Mucosa of gallbladder (tissue), 1 donor: ENCODE results near the gene NUP62. TPM values are rescaled to one million over a fixed set of nuclear protein-coding genes. Genes with fewer than 3 reads are reported as not detected.
"Not testable (repeated sequence)": the region's sequence is repeated elsewhere in the genome, so short reads cannot be mapped to it uniquely, and the experiment has no call there.

Experiments used
- DNase-seq: peaks from one replicate; pipeline ENCODE4 v3.0.0-alpha.2; 2020; ENCODE audit warnings: low spot score
- total RNA-seq: library from RNA; stranded (reverse); gene quantifications from one replicate; pipeline ENCODE4 v1.2.1, GENCODE V29; 2021
- donor health status: DM: no; HTN: no; CAD: no.

NUP62 gene, protein sequence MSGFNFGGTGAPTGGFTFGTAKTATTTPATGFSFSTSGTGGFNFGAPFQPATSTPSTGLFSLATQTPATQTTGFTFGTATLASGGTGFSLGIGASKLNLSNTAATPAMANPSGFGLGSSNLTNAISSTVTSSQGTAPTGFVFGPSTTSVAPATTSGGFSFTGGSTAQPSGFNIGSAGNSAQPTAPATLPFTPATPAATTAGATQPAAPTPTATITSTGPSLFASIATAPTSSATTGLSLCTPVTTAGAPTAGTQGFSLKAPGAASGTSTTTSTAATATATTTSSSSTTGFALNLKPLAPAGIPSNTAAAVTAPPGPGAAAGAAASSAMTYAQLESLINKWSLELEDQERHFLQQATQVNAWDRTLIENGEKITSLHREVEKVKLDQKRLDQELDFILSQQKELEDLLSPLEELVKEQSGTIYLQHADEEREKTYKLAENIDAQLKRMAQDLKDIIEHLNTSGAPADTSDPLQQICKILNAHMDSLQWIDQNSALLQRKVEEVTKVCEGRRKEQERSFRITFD
- 45.9 TPM for total RNA-seq

DNA sequence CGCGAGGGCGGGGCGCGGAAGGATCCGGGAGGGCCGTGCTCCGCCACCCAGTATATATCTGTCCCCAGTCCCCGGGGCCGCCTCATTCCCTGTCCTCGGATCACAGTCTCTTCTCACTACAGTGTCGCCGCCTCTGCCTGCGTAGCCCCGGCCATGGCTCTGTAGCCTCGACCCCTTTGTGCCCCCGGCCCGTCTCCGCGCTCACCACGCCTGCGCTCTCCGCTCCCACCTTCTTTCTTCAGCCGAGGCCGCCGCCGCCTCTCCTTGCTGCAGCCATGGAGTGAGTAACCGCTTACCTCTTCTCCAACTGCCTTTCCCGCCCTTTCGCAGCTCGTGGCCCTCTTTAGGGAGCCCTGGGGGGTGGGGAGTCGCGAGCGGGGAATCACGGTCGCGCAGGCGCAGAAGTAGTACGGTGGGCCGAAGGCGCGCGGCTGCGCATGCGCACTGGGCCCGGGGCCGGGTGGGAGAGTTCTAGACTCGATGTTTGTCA, at the start of gene NUP62, which contains the start of gene ATF5:
NUP62 (minus strand) TSS at position 384 of the 490 bp plus-strand sequence. CDS start 19,697 bp downstream, outside the sequence.
ATF5 (plus strand) TSS at position 85 of the 490 bp plus-strand sequence. CDS start 1,646 bp downstream, outside the sequence.
- peak; percentile 90 for DNase-seq

DNA sequence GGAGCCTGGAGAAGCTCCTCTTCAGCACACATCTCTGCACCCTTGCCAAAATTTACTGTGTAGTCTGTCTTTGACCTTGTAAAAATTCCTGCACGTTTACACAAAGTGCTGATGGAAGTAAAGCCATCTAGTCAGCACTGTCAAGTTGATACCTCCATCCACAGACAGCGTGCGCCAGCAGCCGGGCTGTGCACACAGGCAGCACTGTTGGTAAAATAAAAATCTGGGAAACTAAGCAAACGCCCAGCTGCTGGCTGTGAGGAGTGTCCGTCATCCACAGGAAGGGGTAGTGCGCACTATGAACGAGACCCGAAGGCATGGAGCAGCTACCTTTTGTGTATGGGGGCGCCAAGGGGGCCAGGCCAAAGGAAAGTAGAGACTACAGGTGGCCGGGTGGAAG, 49.0 kb upstream of the NUP62 start:
- no peak for DNase-seq

DNA sequence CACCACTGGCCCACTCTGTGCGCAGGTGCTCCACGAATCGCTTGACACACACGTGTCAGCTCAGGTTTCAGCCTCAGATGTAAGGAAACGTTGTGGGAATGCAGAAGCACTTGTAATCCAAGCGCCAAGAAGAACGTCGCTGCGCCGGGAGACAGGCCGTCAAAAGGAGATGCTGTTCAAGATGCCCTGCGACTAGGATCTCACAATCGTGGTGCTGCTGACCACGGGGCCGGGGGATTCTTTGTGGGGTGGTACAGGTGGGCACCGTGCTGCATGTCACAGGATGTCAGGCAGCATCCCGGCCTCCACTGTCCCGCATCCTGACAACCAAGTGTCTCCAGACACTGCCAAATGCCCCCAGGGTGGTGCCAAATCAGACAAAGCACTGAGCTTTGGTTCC, 48.6 kb upstream of the NUP62 start:
- no peak for DNase-seq

DNA sequence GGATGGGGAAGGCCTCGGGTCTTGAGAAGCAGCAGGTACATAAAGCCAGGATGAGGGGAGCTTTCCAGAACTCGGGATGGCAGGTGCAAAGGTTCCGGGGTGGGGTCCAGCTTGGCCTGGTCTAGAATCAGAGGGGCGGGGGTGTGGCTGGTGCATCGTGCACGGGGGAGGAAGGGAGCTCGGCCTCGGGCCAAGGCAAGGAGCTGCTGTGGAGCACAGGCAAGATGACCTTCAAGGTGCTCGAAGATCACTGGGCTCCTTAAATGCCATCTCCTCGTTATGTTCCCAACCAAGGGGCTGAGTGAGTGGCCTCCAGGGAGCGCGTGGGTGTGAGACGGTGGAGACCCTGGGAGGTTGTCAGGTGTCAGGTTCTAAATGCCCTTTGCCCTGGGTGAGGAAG, 47.8 kb upstream of the NUP62 start:
- DNase-seq, result no peak

DNA sequence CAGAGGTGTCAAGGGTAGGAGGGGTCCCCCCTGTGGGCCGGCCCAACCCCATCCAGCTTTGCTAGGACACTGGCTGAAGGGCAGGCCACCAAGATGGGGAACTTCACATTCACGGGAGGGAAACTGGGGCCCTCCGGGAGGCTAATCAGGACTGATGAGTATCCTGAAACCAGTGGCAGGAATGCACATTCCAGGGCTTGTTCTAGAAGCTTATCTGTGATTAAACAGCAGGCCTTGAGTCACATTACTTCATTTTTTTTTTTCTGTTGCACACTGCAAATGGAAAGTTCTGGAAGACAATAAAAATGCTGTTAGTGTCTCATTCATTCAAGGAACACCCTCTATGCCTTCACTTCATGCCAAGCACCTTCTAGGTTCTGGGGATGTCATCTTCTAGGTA, 47.2 kb upstream of the NUP62 start:
- no peak for DNase-seq

DNA sequence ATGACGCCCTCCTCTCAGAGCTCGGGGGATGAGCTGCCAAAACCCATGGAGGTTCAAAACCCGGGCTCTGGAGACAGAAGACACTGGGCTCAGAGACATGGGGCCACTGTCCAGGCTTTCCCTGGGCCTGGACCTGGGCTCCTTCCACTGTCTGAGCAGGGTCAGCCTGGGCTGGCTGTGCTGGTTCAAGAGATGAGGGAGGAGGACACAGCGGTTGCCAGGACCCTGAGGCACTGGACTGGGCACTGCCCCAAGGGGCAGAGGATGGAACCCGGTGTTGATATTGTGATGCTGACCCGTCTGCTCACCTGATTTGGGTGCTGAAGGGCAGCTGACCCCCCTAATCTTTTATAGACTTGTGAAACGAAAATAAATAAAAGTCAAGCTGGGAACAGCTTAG, 45.7 kb upstream of the NUP62 start:
- no peak for DNase-seq

DNA sequence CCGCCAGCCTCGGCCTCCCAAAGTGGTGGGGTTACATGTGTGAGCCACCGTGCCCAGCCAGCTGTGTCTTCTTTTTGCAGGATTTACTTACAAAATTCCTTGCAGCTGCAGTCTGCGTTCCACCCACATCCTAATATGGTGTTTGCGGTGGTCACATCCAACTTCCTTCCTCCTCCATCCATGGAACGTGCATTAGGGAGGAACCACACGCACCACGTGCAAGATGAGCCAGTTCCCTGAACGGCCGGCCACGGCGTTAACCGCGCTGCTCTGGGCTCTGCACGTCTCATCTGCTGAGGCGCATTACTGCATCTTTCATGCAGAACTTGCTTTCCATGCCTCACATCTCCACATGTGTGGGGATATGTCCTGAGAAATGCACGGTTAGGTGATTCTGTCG, 44.7 kb upstream of the NUP62 start:
- DNase-seq, result no peak

DNA sequence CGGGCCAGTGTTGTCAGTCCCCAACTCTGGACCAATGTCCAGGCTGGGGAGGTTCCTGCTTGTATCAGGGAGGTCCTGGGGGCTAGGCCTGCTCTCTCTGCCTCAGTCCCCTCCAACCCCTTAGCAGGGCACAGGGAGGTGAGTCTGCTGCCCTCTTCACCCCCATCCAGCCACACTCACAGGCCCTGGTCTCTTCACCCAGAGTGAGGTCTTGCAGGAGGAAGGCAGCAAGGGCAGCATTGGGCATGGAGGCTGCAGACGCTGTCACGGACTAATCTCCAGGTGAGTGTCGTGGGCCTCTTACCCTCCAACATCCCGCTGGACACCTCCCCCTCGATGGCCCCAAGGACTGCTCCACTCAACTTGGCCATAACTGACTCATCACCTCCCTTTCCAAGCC, 43.5 kb upstream of the NUP62 start:
- no peak for DNase-seq

DNA sequence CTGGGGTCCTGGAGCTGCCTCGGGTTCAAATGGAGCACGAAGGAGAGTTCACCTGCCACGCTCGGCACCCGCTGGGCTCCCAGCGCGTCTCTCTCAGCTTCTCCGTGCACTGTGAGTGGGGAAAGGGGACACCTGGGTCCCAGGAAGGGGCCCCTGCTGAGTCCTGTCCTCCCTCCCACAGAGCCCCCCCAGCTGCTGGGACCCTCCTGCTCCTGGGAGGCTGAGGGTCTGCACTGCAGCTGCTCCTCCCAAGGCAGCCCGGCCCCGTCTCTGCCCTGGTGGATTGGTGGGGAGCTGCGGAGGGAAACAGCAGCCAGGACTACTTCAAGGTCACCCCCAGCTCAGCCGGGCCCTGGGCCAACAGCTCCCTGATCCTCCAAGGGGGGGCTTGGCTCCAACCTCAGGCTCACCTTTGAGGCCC, 42.7 kb upstream of the NUP62 start:
- DNase-seq, result no peak

DNA sequence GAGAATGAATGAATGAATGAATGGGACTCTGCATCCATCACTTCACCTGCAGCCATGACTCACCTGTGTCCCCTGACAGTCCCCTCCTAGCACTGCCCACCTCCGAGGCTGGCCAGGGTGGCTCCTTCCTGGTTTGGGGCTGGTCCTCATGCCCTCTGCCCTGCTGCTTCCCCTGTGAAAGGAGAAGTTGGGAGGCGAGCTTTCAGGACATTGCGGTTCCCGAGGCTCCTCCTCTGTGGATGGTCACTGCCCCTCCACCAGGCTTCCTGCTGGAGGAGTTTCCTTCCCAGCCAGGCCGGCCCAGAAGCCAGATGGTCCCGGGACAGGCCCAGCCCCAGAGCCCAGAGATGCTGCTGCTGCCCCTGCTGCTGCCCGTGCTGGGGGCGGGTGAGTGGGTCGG, 40.1 kb upstream of the NUP62 start:
- DNase-seq, result not testable (repeated sequence)

DNA sequence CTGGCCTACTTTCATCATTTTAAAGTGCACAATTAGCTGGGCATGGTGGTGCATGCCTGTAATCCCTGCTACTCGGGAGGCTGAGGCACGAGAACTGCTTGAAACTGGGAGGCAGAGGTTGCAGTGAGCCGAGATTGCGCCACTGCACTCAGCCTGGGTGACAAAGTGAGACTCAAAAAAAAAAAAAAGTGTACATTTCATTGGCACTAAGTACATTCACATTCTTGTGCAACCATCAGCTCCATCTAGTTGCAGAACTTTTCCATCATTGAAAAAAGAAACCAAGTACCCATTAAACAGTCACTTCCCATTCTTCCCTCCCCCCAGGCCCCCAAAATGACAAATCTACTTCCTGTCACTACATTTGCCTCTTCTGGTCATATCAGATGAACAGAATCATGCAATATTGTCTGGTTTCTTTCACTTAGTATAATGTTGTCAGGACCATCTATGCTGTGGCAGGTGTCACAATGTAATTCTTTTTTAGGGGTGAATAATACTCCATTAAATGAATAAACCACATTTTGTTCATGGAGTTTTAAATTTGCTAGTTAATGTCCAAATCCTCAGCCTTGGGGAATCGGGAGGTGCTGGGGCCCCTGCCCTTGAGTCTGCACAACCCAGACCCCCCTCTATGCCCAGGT, 39.1 kb upstream of the NUP62 start:
- no peak for DNase-seq

DNA sequence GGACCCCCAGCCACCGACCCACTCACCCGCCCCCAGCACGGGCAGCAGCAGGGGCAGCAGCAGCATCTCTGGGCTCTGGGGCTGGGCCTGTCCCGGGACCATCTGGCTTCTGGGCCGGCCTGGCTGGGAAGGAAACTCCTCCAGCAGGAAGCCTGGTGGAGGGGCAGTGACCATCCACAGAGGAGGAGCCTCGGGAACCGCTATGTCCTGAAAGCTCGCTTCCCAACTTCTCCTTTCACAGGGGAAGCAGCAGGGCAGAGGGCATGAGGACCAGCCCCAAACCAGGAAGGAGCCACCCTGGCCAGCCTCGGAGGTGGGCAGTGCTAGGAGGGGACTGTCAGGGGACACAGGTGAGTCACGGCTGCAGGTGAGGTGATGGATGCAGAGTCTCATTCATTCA, 31.7 kb upstream of the NUP62 start, which contains the start of gene SIGLEC11:
SIGLEC11 (minus strand) TSS at position 193 of the 400 bp plus-strand sequence; CDS start at position 102, 91 bp downstream.
- not testable (repeated sequence) for DNase-seq

DNA sequence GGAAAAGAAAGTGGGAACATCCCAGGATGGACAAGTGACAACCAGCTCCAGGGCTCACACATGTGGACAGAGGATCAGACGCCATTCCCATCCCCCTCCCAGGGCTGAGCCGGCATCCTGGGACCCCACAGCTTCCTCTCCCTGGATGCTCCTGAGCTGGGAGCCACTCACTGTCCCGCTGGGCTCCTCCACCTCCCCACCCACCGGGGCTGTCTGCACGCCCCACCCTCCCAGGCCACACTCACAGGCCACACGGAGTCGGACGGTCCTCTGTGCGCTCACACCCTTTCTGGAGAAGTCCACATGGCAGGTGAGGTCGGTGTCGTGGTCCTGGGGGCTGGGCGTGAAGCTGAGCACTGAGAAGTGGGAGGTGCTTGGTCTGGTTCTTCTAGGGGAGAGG, 30.6 kb upstream of the NUP62 start:
- DNase-seq, result not testable (repeated sequence)

DNA sequence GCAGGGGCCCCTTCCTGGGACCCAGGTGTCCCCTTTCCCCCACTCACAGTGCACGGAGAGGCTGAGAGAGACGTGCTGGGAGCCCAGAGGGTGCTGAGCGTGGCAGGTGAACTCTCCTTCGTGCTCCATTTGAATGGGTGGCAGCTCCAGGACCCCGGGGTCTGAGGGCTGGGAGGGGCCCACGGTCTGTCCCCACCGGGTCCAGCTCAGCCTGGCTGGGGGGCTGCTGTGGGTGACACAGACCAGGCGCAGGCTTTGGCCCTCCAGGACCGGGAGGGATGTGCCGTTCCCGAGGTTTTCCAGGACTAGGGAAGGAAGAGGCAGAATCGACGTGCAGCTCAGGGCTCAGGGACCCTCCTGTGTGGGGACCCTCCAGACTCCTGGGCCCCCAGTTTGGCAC, 29.3 kb upstream of the NUP62 start:
- not testable (repeated sequence) for DNase-seq

DNA sequence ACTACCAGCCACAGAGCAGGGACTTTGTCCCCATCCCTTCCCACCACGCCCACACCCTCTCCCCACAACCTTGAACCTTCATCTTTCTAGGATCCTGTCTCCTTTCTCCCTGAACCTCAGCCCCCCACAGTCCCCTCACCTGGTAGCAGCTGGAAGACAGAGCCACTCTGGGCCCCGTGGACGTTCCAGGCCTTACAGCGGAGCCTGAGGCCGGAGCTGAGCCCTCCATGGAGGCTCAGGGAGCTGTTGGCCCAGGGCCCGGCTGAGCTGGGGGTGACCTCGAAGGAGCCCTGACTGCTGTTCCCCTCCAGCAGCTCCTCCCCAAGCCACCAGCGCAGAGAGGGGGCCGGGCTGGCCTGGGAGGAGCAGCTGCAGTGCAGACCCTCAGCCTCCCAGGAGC, 28.8 kb upstream of the NUP62 start:
- not testable (repeated sequence) for DNase-seq

DNA sequence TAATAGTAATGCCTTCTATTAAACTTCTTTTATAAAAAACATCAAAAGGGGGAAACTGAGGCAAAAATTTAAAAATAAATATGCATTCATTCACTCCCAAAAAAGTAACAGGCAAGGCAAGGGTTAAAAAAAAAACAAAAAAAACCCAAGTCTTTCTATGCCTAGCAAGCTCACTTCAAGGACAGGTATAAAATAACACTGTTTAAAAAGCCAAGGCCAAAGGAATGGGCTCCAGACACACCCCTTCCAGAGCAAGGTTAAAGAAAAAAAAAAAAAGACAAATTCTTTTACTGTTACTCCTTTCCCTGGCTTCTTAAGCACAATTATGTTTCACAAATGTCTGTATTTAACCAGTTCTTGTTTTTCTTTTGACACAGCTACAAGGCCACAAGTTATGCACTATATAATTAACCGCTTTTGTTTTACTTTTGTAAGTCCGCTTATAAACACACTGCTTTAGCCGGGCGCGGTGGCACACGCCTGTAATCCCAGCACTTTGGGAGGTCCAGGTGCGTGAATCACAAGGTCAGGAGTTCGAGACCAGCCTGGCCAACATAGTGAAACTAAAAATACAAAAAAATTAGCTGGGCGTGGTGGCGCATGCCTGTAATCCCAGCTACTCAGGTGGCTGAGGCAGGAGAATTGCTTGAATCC, 28.1 kb upstream of the NUP62 start:
- no peak for DNase-seq

DNA sequence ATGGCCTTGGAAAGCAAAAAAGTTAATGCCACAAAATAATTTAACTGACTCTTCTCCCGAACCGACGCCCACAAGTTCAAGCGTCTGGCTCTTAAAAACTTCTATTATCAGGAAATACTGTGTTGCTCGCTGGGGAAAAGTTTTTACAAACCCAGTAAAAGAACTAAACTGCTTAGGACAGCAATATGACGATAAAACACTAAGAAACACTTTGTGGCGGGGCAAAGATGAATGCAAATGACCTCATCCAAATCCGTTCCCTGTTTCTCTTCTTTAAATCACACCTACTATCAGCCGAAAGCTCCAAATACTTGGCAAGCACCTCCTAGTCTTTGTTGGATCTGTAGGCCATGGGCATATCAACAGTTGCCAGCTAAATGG, 26.8 kb upstream of the NUP62 start:
- no peak for DNase-seq

DNA sequence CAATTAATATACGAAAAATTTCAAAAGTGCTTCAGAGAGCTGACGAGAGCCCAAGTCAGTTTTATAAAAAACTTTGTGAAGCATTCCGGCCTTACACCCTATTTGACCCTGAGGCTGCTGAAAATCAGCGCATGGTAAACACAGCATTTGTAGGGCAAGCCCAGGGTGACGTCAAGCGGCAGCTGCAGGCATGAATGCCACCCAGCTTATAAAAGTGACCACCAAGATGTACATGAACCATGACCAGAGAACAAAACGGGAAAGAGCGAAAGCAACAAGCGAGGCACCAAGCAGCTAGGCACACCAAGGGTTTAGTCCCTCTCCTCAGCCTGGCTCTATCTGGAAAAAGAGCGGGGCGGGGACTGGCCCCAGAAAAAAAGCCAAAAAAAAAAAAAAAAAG, 25.6 kb upstream of the NUP62 start:
- DNase-seq, result no peak

DNA sequence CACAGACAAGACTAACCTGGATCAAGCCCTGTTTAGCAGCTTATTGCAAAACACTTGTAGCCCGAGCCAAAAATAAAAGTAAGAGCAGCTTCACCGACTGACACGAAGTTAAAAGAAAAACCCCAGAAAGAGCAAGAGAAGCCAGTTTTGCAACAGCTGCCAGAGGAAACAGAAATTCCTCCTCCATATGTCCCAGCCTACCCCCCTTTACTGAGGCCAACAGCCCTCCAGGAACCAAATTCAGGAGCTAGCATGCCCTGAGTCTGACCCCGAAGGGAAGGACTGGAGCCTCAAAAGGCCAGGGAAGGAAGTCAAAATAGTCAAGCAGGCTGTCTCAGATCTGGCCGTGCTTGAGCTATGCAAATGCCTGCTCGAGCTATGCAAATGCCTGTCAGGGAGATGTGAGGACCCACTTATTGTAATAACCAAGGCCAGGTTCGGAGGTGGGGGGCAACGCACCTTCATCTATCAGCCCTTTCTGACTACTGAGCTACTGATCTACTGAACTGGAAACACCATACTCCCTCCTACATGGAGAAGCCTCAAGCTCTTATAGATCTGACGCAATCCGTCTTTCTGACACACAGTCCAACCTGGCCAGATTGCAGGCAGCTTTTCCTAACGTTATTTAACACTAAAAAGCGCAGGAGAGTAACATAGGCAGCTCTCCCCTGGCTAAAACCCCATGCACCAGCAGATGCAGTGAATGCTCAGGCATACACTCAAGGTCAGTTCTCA, 25.0 kb upstream of the NUP62 start:
- no peak for DNase-seq

DNA sequence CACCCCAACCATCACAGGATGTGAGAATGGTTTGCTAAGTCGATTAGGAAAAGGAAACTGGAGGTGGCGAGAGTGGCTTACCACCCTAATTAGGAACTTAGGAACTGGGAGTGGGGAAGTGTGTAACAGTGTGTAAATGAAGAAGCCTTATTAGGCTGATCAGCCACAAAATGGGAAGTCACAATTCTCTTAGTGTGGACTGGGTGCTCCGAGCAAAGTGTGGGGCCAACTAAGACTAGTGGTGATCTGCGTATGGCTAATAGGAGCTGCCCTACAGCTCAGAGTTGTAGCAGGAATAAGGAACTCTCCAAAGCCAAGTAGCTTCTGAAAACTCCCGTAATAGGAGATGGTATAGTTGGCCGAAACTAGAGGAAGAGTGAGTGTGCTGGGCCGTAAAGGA, 24.1 kb upstream of the NUP62 start:
- DNase-seq, result no peak

DNA sequence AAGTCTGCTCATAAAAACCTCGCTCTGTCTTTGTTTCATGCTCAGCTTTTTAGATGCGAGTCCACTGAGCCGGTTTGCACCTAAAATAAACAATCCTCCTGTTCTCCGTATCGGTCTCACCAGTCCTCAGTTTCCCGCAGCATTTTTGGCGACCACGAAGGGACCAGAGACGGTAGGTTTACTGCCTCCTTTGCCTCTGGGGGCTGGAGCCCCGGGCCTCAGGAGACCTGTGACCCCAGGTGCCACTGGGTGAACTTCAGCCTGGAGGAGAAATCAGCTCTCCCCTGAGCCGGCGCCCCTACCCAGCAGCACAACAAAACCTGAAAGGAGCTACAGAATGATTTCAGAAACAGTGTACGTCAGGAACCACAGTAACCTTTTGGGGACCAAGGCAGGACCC, 23.6 kb upstream of the NUP62 start:
- DNase-seq, result no peak

DNA sequence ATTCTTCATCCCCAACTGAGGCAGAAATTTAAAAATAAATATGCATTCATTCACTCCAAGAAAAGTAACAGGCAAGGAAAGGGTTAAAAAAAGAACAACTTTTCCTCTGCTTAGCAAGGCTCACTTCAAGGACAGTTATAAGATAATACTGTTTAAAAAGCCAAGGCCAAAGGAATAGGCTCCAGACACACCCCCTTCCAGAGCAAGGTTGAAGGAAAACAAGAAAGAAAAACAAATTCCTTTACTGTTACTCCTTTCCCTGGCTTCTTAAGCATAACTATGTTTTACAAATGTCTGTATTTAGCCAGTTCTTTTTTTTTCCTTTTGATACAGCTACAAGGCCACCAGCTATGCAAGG, 23.2 kb upstream of the NUP62 start:
- DNase-seq, result no peak
